Caco-2 (cell line): ENCODE results near the gene BRICD5. TPM values are rescaled to one million over a fixed set of nuclear protein-coding genes. Genes with fewer than 3 reads are reported as not detected.

Experiments used
- BruUV-seq: library from RNA; stranded (reverse); fragments of 400-500 nt; replicated peaks from 2 replicates; lab custom pipeline; 2021; lab: Mats Ljungman, UMichigan
- CTCF ChIA-PET: fragments of 300-600 bp; sonication (Branson Sonifier 250); formaldehyde crosslinking; loops from one replicate; lab custom pipeline; 2022; ENCODE audit warnings: antibody characterized with exemption; lab: Charles Lee
- POLR2A ChIA-PET: fragments of 300-600 bp; sonication (Branson Sonifier 250); formaldehyde crosslinking; loops from one replicate; lab custom pipeline; 2022; ENCODE audit warnings: antibody characterized with exemption; lab: Charles Lee
- DNase-seq, 2 experiments: peaks; one replicate each; pipeline versions ENCODE4 v3.0.0 to v3.0.0-alpha.2; 2020 to 2022
- H3K27me3 ChIP-seq: replicated peaks from 2 replicates; pipeline ENCODE4 v1.6.0; 2011; ENCODE audit warnings: low read length; ENCODE audit not compliant: control insufficient read depth, insufficient read depth
- H3K36me3 ChIP-seq: 2 replicates; pipeline ENCODE4 v1.5.1; 2011; ENCODE audit warnings: low read length; ENCODE audit not compliant: control insufficient read depth, insufficient read depth
- H3K4me1 ChIP-seq: fragments of 250-450 bp; sonication (Bioruptor Pico); 2 replicates; pipeline ENCODE4 v1.5.1; 2020; ENCODE audit warnings: mild to moderate bottlenecking
- H3K4me3 ChIP-seq: 2 replicates; pipeline ENCODE4 v1.5.1; 2011; ENCODE audit warnings: low read depth, mild to moderate bottlenecking, control low read depth, low read length
- H3K9me3 ChIP-seq: fragments of 250-450 bp; sonication (Bioruptor Pico); 2 replicates; pipeline ENCODE4 v1.5.1; 2020; ENCODE audit warnings: mild to moderate bottlenecking, moderate library complexity
- H3K27ac Mint-ChIP-seq: one replicate; pipeline ENCODE4 v1.8.0; 2022; ENCODE audit warnings: mixed read lengths; ENCODE audit not compliant: unreplicated experiment
- H3K27me3 Mint-ChIP-seq: one replicate; pipeline ENCODE4 v1.8.0; 2022; ENCODE audit warnings: mixed read lengths; ENCODE audit not compliant: insufficient read depth, unreplicated experiment
- H3K36me3 Mint-ChIP-seq: one replicate; pipeline ENCODE4 v1.8.0; 2022; ENCODE audit warnings: mild to moderate bottlenecking, mixed read lengths; ENCODE audit not compliant: insufficient read depth, unreplicated experiment
- H3K4me1 Mint-ChIP-seq: one replicate; pipeline ENCODE4 v1.8.0; 2022; ENCODE audit warnings: low read depth, mixed read lengths; ENCODE audit not compliant: unreplicated experiment
- H3K4me3 Mint-ChIP-seq: one replicate; pipeline ENCODE4 v1.8.0; 2022; ENCODE audit warnings: mild to moderate bottlenecking, moderate library complexity, mixed read lengths; ENCODE audit not compliant: unreplicated experiment
- H3K9me3 Mint-ChIP-seq: one replicate; pipeline ENCODE4 v1.8.0; 2022; ENCODE audit warnings: mixed read lengths; ENCODE audit not compliant: unreplicated experiment
- intact Hi-C: fragments of 100-400 bp; cut with micrococcal nuclease; formaldehyde crosslinking; loops from one replicate; pipeline ENCODE4 v1.10.0; 2022; ENCODE audit not compliant: unreplicated experiment
- total RNA-seq: library from RNA; stranded (reverse); gene quantifications from 2 replicates; pipeline ENCODE4 v1.2.3, GENCODE V29; 2022
- TF ChIP-seq, protein P1 (sequence below), 2 experiments: fragments of 200-600 bp in 1 of 2; IDR thresholded peaks; 1 replicate in 1 of 2; 2 replicates in 1 of 2; pipeline versions ENCODE4 v1.5.1 to v1.8.0; 2011 to 2022; ENCODE audit warnings: antibody characterized with exemption in 1 of 2, control low read depth in 1 of 2, inconsistent platforms in 1 of 2, low read depth in 1 of 2, low read length in 1 of 2, mild to moderate bottlenecking in 1 of 2, moderate library complexity in 1 of 2; ENCODE audit not compliant: insufficient read depth in 1 of 2, severe bottlenecking in 1 of 2, unreplicated experiment in 1 of 2

Gene BRICD5
- total RNA-seq, 1 experiment from 2014 or later, result 10.0 TPM

DNA sequence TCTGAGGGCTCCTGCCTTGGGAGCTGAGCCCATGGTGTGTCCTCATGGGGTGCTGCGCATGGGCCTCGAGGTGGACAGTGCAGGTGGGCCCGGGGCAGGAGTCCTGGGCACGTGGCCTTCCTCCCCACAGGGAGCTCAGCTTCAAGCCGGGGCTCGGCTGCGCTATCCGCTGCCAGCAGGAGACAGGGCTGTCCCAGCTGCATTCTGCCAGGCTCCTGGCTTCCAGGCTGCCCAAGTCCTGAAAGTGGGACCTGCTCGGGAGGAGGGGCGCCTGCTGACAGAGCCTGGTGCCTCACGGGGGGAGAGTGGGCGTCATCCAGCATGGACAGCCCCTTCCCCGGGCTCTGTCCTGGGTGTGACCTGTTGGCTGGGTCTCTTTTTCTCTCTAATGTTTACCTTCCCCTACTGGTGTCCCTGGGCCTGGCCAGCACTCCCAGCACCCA, 48.0 kb downstream of the BRICD5 start:
- no peak overlapping the region for H3K27ac Mint-ChIP-seq
- no peak for DNase-seq
- H3K4me1 Mint-ChIP-seq, result peaks cover 2% of the 10 kb centered on the region
- H3K27me3 ChIP-seq, result no peaks in the 10 kb centered on the region
- H3K36me3 ChIP-seq, result peaks cover 1% of the 10 kb centered on the region; the same call in 1 of the 2 replicates
- peaks cover 24% of the 10 kb centered on the region for H3K36me3 Mint-ChIP-seq
- intact Hi-C loops, result no loop called here
- CTCF ChIA-PET, result interaction anchor here (0.6 kb wide), 1 partner anchor 72 kb away, joined by 3 read pairs; no protein-coding TSS in a partner anchor
- no peaks in the 10 kb centered on the region for H3K9me3 Mint-ChIP-seq
- H3K4me3 ChIP-seq, result no peak overlapping the region
- H3K4me3 Mint-ChIP-seq, result no peak overlapping the region
- H3K27me3 Mint-ChIP-seq, result no peaks in the 10 kb centered on the region
- POLR2A ChIA-PET, result no interaction called here
- H3K9me3 ChIP-seq, result no peaks in the 10 kb centered on the region
- peaks cover 4% of the 10 kb centered on the region; the same call in 1 of the 2 replicates for H3K4me1 ChIP-seq
- TF ChIP-seq, protein P1, sequence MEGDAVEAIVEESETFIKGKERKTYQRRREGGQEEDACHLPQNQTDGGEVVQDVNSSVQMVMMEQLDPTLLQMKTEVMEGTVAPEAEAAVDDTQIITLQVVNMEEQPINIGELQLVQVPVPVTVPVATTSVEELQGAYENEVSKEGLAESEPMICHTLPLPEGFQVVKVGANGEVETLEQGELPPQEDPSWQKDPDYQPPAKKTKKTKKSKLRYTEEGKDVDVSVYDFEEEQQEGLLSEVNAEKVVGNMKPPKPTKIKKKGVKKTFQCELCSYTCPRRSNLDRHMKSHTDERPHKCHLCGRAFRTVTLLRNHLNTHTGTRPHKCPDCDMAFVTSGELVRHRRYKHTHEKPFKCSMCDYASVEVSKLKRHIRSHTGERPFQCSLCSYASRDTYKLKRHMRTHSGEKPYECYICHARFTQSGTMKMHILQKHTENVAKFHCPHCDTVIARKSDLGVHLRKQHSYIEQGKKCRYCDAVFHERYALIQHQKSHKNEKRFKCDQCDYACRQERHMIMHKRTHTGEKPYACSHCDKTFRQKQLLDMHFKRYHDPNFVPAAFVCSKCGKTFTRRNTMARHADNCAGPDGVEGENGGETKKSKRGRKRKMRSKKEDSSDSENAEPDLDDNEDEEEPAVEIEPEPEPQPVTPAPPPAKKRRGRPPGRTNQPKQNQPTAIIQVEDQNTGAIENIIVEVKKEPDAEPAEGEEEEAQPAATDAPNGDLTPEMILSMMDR (IDR thresholded peaks at IDR 0.05; ENCODE audit: insufficient read depth in 1 of 2, low read depth in 1 of 2, low read length in 1 of 2, severe bottlenecking in 1 of 2, unreplicated experiment in 1 of 2), result no peak
- no TSS peak for BruUV-seq

DNA sequence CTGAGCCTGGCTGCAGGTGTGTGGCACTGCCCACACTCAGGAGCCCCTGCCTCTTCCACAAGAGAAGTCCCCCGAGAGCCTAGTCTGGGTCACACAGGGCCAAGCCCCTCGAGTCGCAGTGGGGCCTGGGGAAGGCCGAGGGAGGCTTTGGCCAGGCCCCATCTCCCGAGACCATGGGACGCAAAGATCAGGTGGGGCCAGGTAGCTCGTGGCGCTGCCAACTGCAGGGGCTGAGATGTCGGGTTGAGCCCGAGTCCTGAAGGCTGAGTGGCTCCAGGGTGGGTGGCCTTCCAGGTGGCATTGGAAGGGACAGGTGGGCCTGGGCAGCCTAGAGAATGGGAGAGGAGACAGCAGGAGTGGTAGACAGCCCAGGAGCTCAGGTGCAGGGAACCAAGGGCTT, 48.8 kb downstream of the BRICD5 start:
- Mint-ChIP-seq H3K4me3 (no peak overlapping the region), H3K36me3 (peaks cover 24% of the 10 kb centered on the region)
- POLR2A ChIA-PET, result no interaction called here

DNA sequence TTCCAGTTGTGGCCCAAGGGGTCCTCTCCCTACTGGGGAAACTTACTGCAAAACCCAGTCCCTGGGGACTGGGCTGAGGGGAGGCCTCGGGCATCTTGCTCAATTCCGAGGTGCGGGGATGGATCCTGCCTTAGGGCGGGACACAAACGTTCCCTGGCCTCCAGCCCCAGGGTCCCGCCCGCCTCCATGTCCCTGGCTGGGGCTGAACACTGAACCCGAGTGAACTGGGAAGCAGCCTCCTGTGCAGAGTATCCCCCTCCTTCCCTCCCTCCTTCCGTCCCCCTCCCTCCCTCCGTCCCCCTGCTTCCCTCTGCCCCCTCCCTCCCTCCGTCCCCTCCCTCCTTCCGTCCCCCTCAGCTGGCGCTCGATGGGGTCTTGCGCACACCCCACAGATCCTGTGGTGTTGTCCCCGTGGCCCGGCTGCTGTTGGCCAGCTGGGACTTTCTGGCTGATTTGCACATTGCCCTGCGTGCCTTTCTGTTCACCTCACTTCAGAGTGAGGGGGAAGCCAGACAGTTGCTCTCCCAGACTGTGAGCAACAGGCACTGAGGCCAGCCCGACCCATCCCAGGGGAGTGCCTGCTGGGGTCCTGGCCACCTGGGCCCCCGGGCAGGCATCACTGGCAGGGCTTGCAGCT, 49.6 kb downstream of the BRICD5 start:
- ChIA-PET POLR2A (no interaction called here), CTCF (no interaction called here)
- H3K27me3 Mint-ChIP-seq, result no peaks in the 10 kb centered on the region
- no peak overlapping the region for H3K27ac Mint-ChIP-seq
- no peaks in the 10 kb centered on the region for H3K9me3 Mint-ChIP-seq
- no peak overlapping the region for H3K4me3 ChIP-seq
- H3K4me3 Mint-ChIP-seq, result no peak overlapping the region
- intact Hi-C loops, result no loop called here
- no peaks in the 10 kb centered on the region for H3K27me3 ChIP-seq
- no TSS peak for BruUV-seq
- H3K36me3 Mint-ChIP-seq, result peaks cover 21% of the 10 kb centered on the region
- H3K36me3 ChIP-seq, result peaks cover 1% of the 10 kb centered on the region; the same call in 1 of the 2 replicates
- peaks cover 15% of the 10 kb centered on the region for H3K4me1 ChIP-seq
- peaks cover 19% of the 10 kb centered on the region for H3K4me1 Mint-ChIP-seq
- H3K9me3 ChIP-seq, result no peaks in the 10 kb centered on the region
- TF ChIP-seq, protein P1 (IDR thresholded peaks at IDR 0.05; ENCODE audit: insufficient read depth in 1 of 2, low read depth in 1 of 2, low read length in 1 of 2, severe bottlenecking in 1 of 2, unreplicated experiment in 1 of 2), result no peak
- DNase-seq, result no peak

More for the DNA sequence above, 48.8 kb downstream of the BRICD5 start:
- intact Hi-C loops, result no loop called here
- no peaks in the 10 kb centered on the region for H3K9me3 Mint-ChIP-seq
- Histone ChIP-seq H3K36me3 (peaks cover 1% of the 10 kb centered on the region; the same call in 1 of the 2 replicates), H3K27me3 (no peaks in the 10 kb centered on the region), H3K4me1 (peaks cover 12% of the 10 kb centered on the region), H3K4me3 (no peak overlapping the region), H3K9me3 (no peaks in the 10 kb centered on the region)
- H3K27ac Mint-ChIP-seq, result no peak overlapping the region
- peaks cover 10% of the 10 kb centered on the region for H3K4me1 Mint-ChIP-seq
- no peaks in the 10 kb centered on the region for H3K27me3 Mint-ChIP-seq
- TF ChIP-seq, protein P1 (IDR thresholded peaks at IDR 0.05; ENCODE audit: insufficient read depth in 1 of 2, low read depth in 1 of 2, low read length in 1 of 2, severe bottlenecking in 1 of 2, unreplicated experiment in 1 of 2), result no peak
- BruUV-seq, result no TSS peak
- CTCF ChIA-PET, result no interaction called here
- DNase-seq, result no peak

Other genes with a start within 250 kb of the BRICD5 start
- gene RPS2, start 246.0 kb downstream of the BRICD5 start, total RNA-seq, result 2,961 and 3,006 TPM in 2 replicates
- not detected in 2 replicates for gene RNF151, start 244.0 kb downstream of the BRICD5 start, total RNA-seq
- gene TBL3, start 238.8 kb downstream of the BRICD5 start, total RNA-seq, result 34.7 and 36.6 TPM in 2 replicates
- gene NOXO1, start 229.4 kb downstream of the BRICD5 start, total RNA-seq, result 0.35 and 1.1 TPM in 2 replicates
- gene GFER, start 226.7 kb downstream of the BRICD5 start, total RNA-seq, result 57.3 and 57.4 TPM in 2 replicates
- gene SYNGR3, start 220.9 kb downstream of the BRICD5 start, total RNA-seq, result 2.9 and 3.3 TPM in 2 replicates
- 43.7 and 50.4 TPM in 2 replicates for gene ZNF598, start 201.0 kb downstream of the BRICD5 start, total RNA-seq
- gene NPW, start 191.1 kb downstream of the BRICD5 start, total RNA-seq, result 6.1 and 8.8 TPM in 2 replicates
- 21.8 and 26.6 TPM in 2 replicates for gene NHERF2, start 184.0 kb downstream of the BRICD5 start, total RNA-seq
- 34.3 and 38.6 TPM in 2 replicates for gene NTHL1, start 163.0 kb downstream of the BRICD5 start, total RNA-seq
- 109 and 112 TPM in 2 replicates for gene TSC2, start 162.9 kb downstream of the BRICD5 start, total RNA-seq
- 70.5 and 76.2 TPM in 2 replicates for gene PKD1, start 75.0 kb downstream of the BRICD5 start, total RNA-seq
- 1.0 and 1.2 TPM in 2 replicates for gene RAB26, start 62.2 kb downstream of the BRICD5 start, total RNA-seq
- gene TRAF7, start 55.1 kb downstream of the BRICD5 start, total RNA-seq, result 61.4 and 66.3 TPM in 2 replicates
- 6.6 and 10.8 TPM in 2 replicates for gene CASKIN1, start 14.3 kb downstream of the BRICD5 start, total RNA-seq
- gene MLST8, start 5.4 kb downstream of the BRICD5 start, total RNA-seq, result 53.1 and 59.7 TPM in 2 replicates
- 31.1 and 36.2 TPM in 2 replicates for gene PGP, start 4.0 kb upstream of the BRICD5 start, total RNA-seq
- gene E4F1, start 12.7 kb upstream of the BRICD5 start, total RNA-seq, result 29.5 and 30.1 TPM in 2 replicates
- 0.27 and 1.00 TPM in 2 replicates for gene DNASE1L2, start 25.6 kb upstream of the BRICD5 start, total RNA-seq
- gene ECI1, start 40.7 kb upstream of the BRICD5 start, total RNA-seq, result 135 and 157 TPM in 2 replicates
- 207 and 210 TPM in 2 replicates for gene RNPS1, start 57.3 kb upstream of the BRICD5 start, total RNA-seq
- gene ABCA3, start 129.9 kb upstream of the BRICD5 start, total RNA-seq, result 14.6 and 16.1 TPM in 2 replicates
- gene CCNF, start 218.6 kb upstream of the BRICD5 start, total RNA-seq, result 48.7 and 52.4 TPM in 2 replicates
- gene TEDC2, start 249.2 kb upstream of the BRICD5 start, total RNA-seq, result 29.0 and 30.6 TPM in 2 replicates